HG03097 (cell line): ENCODE measurements around the gene DGCR8.

Source experiments
- ATAC-seq: cut with Tn5 transposase; IDR thresholded peaks from one replicate; pipeline ENCODE4 v1.9.1; 2021; ENCODE audit not compliant: unreplicated experiment, low FRiP score

DGCR8 gene

GRCh38 chr22:20135265-20135664, 55.2 kb downstream of the DGCR8 start:
- ATAC-seq: no peak

DNA sequence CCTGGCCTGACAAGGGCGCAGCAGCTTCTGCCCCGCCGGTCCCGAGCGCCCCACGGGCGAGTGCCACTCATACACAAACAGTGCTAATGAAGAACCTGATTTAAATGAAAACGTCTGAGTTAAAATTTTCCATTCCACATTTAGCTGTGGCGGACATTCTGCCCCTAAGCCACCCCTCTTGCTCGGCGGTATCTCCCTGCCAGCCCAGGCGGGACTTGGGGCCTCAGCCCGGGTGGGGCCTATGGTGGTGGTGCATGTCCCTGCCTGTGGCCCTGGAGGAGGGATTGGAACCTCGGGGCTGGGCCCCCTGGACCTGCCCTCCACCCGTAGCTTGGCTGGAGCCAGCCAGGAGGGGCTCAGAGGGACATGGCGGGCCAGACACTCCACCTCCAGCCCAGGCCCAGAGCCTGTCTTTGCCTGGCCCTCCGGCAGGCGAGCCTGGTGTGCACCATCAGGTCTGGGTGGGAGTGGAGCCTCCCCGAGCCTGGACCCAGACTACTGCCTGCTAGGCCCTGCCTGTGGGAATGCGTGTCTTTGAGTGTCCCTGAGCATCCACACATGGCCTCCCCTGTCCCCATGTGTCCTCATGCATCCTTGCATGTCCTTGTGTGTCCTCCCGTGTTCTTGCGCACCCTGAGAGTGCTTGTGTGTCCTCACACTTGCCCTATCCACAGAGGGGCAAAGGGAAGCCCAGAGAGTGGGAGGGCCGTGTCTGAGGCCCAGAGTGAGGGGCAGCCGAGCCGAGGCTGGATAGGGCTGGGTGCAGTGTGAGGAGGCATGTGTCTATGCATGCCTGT, 56.0 kb downstream of the DGCR8 start:
- no peak for ATAC-seq

- no peak for ATAC-seq
Observed at GRCh38 chr22:20136603-20136873, 56.5 kb downstream of the DGCR8 start.

- ATAC-seq: no peak
Observed at GRCh38 chr22:20137113-20137512, 57.1 kb downstream of the DGCR8 start.

DNA sequence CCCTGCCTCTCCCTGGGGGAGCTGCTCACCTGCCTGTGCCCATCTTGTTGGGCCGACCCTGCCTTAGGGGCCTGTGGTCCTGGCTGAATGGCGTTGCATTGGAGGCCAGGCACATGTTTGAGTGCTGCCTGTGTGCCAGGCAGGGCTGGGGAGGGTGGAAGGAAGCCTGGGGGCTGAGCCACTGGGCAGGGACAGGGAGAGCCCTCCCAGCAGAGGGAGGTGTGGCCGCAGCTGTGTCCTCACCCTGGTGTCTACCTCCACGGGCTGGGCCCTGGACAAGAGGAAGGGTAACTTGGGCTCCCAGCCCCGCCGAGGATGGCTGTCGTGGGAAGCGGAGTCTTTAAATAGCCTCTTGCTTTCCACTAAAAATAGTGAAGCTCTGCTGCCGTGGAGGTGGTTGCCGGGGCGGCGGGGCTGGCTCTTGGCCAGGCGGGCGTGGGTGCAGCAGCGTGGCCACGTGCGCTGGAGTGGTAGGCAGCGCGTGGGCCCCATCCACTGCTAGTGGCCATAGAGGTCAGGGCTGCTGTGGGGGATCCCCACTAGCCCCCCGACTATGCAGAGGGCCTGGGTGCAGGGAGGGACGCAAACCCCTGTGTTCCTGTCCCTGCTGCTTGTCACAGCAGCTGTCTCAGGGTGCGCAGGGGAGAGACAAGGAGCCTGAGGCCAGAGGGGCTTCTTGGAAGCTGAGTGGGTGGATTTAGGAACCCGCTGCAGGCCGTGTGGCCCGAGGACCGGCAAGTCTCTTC, 57.8 kb downstream of the DGCR8 start:
- ATAC-seq: no peak

- ATAC-seq: no peak
Observed at GRCh38 chr22:20138417-20138738, 58.3 kb downstream of the DGCR8 start.

GRCh38 chr22:20138868-20139267, 58.8 kb downstream of the DGCR8 start:
- no peak for ATAC-seq

DNA sequence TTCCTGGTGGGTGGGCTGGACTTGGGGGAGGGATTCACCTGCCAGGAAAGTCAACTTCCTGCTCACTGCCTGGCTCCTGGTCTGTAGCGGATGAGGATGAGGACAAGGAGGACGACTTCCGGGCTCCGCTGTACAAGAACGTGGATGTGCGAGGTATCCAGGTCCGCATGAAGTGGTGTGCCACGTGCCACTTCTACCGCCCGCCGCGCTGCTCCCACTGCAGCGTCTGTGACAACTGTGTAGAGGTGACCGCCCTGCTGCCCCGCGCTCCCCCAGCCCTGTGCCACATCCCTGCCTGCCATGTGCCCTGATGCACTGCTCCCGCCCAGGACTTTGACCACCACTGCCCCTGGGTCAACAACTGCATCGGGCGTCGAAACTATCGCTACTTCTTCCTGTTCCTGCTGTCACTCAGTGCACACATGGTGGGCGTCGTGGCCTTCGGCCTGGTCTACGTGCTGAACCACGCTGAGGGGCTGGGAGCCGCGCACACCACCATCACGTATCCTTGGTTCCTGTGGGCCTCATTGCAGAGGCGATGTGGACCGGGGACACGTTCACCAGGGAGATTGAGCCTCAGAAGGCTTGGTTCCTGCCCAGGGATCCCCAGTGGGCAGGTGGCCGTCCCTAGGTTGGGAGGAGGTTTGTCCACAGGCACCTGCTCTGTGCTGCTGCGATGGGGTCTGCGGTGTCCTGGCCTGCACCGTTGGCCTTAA, 59.5 kb downstream of the DGCR8 start:
- ATAC-seq: no peak

- no peak for ATAC-seq
Observed at GRCh38 chr22:20140107-20140445, 60.0 kb downstream of the DGCR8 start.

DNA sequence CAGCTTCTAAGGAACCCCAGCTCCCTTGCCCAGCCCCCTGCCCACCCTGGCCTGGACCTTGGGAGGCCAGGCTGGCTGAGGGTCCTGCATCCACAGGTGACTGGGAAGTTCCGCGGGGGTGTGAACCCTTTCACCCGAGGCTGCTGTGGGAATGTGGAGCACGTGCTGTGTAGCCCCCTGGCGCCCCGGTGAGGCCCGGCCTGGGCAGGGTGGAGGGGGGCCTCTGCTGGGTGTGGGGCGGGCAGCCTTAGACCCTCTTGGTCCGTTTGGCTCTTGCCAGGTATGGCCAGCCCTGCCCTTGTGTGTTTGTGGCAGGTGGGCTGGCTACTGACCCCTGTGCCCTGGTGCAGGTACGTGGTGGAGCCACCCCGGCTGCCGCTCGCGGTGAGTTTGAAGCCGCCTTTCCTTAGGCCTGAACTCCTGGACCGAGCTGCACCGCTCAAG, 60.5 kb downstream of the DGCR8 start:
- no peak for ATAC-seq

- ATAC-seq: no peak
Observed at GRCh38 chr22:20141186-20142077, 61.4 kb downstream of the DGCR8 start.

- no peak for ATAC-seq
Observed at GRCh38 chr22:20142711-20143621, 62.9 kb downstream of the DGCR8 start.

GRCh38 chr22:20143883-20144665, 64.0 kb downstream of the DGCR8 start:
- ATAC-seq: no peak

GRCh38 chr22:20145206-20145831, 65.3 kb downstream of the DGCR8 start:
- ATAC-seq: no peak

DNA sequence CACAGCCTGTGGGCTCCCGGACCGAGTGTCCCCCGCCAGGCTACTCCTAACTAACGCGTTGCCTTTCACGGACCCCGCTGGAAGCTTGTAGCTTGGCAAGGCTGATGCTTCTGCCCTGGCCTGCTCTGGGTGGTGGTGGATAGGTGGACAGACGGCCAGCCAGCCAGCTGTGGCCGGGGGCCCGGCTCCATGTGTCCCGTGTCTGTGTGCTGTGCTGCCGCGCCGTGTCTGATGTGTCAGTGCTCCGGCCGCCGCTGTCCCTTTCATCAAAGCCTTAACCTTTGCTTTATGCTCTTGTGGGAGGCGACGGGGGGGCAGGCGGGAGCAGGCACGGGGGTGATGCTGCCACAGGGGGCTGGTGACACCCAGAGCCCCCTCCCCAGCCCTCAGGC, 65.8 kb downstream of the DGCR8 start:
- ATAC-seq: no peak

GRCh38 chr22:20146777-20147176, 66.7 kb downstream of the DGCR8 start:
- ATAC-seq: no peak

DNA sequence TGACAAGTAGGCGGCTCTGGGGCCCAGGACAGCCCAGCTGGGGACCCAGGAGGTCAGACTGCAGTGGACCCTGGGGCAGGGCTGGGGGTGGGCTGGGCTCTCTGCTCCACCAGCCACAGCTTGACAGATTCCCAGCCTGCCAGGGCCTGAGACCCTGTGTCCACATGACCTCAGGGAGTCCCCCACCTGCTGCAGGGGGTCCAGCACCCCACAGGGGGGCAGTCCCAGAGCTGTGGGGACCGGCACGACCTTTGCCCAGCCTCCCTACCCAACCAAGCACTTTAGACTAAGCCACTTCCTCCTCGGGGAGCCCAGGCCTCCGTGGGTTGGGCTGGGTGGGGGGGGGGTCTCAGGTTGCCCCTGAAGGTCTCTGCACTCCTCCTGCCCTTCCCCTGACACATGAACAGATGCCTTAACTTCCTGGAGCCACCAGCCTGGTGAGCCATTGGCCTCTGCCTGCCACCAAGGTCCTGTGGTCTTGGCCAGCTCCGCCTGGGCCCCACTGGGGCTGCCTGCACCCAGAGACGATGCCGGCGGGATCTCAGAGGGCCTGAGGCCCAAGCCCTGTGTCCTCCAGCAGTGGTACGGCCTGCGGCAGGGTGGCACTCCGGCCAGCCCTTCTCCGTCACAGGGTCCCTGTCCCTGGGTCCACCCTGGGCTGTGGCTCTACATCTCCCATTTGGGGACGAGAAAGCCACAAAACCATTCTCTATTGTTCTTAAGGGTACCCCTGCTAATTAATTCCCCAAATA, 67.4 kb downstream of the DGCR8 start:
- ATAC-seq: no peak

GRCh38 chr22:20148414-20148813, 68.4 kb downstream of the DGCR8 start:
- no peak for ATAC-seq
